Measurements from ENCODE around the gene CPXM1. TPM values are rescaled to one million over a fixed set of nuclear protein-coding genes. Genes with fewer than 3 reads are reported as not detected.

CPXM1 gene
- total RNA-seq, 1 experiment from 2014 or later = 0.17 TPM

DNA sequence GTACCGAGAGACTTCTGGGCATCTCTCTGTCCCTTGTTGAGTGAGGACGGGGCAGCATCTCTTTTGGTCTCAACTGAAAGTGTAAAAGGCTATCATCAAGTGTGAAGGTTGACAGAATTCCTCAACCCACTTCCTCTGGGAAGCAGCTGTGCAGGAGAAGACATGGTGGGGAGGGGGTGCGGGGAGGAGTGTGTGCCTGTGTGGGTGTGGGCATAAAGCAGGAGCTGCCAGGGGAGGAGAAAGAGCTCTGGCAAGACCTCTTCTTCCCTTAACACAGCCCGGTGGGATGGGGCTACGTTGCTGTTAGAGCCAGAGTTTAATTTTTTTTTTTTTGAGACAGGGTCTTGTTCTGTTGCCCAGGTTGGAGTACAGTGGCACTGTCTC lies 31.8 kb downstream of the CPXM1 start:
- CTCF ChIA-PET = no interaction called here
- no TSS peak for BruUV-seq (replicated peaks)
- POLR2A ChIA-PET = no interaction called here

More for the DNA sequence above, 31.8 kb downstream of the CPXM1 start:
- no peak overlapping the region for H3K4me2 ChIP-seq (ENCODE audit: low read length)
- RAD21 ChIA-PET (ENCODE audit: low non-redundant PET in 1 of 2, low total read pairs in 2 of 2, uncharacterized antibody in 2 of 2, unreplicated experiment in 2 of 2) = no interaction called here
- H2AFZ ChIP-seq (ENCODE audit: low read depth, low read length, poor library complexity, severe bottlenecking) = no peak overlapping the region
- no peaks in the 10 kb centered on the region for H3K36me3 ChIP-seq (ENCODE audit: control insufficient read depth in 1 of 2, insufficient read depth in 2 of 2, low read length in 2 of 2)
- intact Hi-C loops (cut with micrococcal nuclease) = no loop called here
- no peak overlapping the region for H3K27ac ChIP-seq (ENCODE audit: low read depth, low read length)
- ATAC-seq = no peak
- TF ChIP-seq ZFX (IDR thresholded peaks at IDR 0.05) = no peak
- no peak for TF ChIP-seq EZH2phosphoT487 (IDR thresholded peaks at IDR 0.05; ENCODE audit: borderline replicate concordance)
- no peak for TF ChIP-seq SRF (IDR thresholded peaks at IDR 0.05; ENCODE audit: low read depth)
- no peak for TF ChIP-seq POLR2A (IDR thresholded peaks at IDR 0.05; ENCODE audit: borderline replicate concordance, extremely low read depth, insufficient read depth, insufficient read length)
- no peak for TF ChIP-seq POLR2AphosphoS5 (IDR thresholded peaks at IDR 0.05; ENCODE audit: low read depth, low read length)
- no peak for TF ChIP-seq CBX3 (IDR thresholded peaks at IDR 0.05; ENCODE audit: low read depth)
- TF ChIP-seq, protein P1, sequence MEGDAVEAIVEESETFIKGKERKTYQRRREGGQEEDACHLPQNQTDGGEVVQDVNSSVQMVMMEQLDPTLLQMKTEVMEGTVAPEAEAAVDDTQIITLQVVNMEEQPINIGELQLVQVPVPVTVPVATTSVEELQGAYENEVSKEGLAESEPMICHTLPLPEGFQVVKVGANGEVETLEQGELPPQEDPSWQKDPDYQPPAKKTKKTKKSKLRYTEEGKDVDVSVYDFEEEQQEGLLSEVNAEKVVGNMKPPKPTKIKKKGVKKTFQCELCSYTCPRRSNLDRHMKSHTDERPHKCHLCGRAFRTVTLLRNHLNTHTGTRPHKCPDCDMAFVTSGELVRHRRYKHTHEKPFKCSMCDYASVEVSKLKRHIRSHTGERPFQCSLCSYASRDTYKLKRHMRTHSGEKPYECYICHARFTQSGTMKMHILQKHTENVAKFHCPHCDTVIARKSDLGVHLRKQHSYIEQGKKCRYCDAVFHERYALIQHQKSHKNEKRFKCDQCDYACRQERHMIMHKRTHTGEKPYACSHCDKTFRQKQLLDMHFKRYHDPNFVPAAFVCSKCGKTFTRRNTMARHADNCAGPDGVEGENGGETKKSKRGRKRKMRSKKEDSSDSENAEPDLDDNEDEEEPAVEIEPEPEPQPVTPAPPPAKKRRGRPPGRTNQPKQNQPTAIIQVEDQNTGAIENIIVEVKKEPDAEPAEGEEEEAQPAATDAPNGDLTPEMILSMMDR (IDR thresholded peaks at IDR 0.05 in 2 of 3, conservative IDR thresholded peaks at IDR 0.05 in 1 of 3; ENCODE audit: borderline replicate concordance in 1 of 3, insufficient read depth in 1 of 3, low read depth in 2 of 3, low read length in 2 of 3) = no peak
- TF ChIP-seq, protein P2, sequence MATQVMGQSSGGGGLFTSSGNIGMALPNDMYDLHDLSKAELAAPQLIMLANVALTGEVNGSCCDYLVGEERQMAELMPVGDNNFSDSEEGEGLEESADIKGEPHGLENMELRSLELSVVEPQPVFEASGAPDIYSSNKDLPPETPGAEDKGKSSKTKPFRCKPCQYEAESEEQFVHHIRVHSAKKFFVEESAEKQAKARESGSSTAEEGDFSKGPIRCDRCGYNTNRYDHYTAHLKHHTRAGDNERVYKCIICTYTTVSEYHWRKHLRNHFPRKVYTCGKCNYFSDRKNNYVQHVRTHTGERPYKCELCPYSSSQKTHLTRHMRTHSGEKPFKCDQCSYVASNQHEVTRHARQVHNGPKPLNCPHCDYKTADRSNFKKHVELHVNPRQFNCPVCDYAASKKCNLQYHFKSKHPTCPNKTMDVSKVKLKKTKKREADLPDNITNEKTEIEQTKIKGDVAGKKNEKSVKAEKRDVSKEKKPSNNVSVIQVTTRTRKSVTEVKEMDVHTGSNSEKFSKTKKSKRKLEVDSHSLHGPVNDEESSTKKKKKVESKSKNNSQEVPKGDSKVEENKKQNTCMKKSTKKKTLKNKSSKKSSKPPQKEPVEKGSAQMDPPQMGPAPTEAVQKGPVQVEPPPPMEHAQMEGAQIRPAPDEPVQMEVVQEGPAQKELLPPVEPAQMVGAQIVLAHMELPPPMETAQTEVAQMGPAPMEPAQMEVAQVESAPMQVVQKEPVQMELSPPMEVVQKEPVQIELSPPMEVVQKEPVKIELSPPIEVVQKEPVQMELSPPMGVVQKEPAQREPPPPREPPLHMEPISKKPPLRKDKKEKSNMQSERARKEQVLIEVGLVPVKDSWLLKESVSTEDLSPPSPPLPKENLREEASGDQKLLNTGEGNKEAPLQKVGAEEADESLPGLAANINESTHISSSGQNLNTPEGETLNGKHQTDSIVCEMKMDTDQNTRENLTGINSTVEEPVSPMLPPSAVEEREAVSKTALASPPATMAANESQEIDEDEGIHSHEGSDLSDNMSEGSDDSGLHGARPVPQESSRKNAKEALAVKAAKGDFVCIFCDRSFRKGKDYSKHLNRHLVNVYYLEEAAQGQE (IDR thresholded peaks at IDR 0.05; ENCODE audit: low read depth) = no peak
- TF ChIP-seq, protein P3, sequence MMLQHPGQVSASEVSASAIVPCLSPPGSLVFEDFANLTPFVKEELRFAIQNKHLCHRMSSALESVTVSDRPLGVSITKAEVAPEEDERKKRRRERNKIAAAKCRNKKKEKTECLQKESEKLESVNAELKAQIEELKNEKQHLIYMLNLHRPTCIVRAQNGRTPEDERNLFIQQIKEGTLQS (IDR thresholded peaks at IDR 0.05) = no peak
- no peak for TF ChIP-seq RAD21 (IDR thresholded peaks at IDR 0.05; ENCODE audit: low read depth)
- no peak for TF ChIP-seq JUND (IDR thresholded peaks at IDR 0.05)
- TF ChIP-seq, protein P4, sequence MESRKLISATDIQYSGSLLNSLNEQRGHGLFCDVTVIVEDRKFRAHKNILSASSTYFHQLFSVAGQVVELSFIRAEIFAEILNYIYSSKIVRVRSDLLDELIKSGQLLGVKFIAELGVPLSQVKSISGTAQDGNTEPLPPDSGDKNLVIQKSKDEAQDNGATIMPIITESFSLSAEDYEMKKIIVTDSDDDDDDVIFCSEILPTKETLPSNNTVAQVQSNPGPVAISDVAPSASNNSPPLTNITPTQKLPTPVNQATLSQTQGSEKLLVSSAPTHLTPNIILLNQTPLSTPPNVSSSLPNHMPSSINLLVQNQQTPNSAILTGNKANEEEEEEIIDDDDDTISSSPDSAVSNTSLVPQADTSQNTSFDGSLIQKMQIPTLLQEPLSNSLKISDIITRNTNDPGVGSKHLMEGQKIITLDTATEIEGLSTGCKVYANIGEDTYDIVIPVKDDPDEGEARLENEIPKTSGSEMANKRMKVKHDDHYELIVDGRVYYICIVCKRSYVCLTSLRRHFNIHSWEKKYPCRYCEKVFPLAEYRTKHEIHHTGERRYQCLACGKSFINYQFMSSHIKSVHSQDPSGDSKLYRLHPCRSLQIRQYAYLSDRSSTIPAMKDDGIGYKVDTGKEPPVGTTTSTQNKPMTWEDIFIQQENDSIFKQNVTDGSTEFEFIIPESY (IDR thresholded peaks at IDR 0.05; ENCODE audit: extremely low read depth, insufficient replicate concordance, low read length) = no peak
- DNase-seq (ENCODE audit: low read depth, low spot score) = no peak
- peaks cover 6 to 9% of the 10 kb centered on the region in 2 experiments for H3K4me1 ChIP-seq (ENCODE audit: control insufficient read depth in 1 of 2, insufficient read depth in 2 of 2, low read length in 2 of 2)
- H3K27me3 ChIP-seq (ENCODE audit: insufficient read depth, low read length) = no peaks in the 10 kb centered on the region
- no peaks in the 10 kb centered on the region for H4K20me1 ChIP-seq (ENCODE audit: insufficient read depth)
- H3K9ac ChIP-seq (ENCODE audit: low read length) = no peak overlapping the region
- no peaks in the 10 kb centered on the region for H3K9me3 ChIP-seq (ENCODE audit: control insufficient read depth in 1 of 2, insufficient read depth in 1 of 2, low read depth in 1 of 2, low read length in 2 of 2)
- H3K79me2 ChIP-seq (ENCODE audit: insufficient read depth, low read length) = no peaks in the 10 kb centered on the region
- H3K9me2 ChIP-seq (ENCODE audit: insufficient read depth) = no peaks in the 10 kb centered on the region
- no peak overlapping the region for H3K4me3 ChIP-seq (replicated peaks in 1 of 2; ENCODE audit: low read depth in 1 of 2, low read length in 2 of 2)
